Measurements from ENCODE around the gene MEDAG. TPM values are rescaled to one million over a fixed set of nuclear protein-coding genes. Genes with fewer than 3 reads are reported as not detected.
A peak's percentile ranks its signal among the peaks of the same experiment; 100 is the strongest.
"Not testable (repeated sequence)": the region's sequence is repeated elsewhere in the genome, so short reads cannot be mapped to it uniquely, and the experiment has no call there.

The MEDAG gene
- polyA plus RNA-seq, 3 donors, result 0.87 to 1.4 (median 1.0) TPM

GRCh38 chr13:30906411-30907051 is 460 bp downstream of the MEDAG start:
- no peak for DNase-seq

GRCh38 chr13:30907121-30907861 is 1.2 kb downstream of the MEDAG start:
- no peak for DNase-seq

- no peak for DNase-seq
Measured at GRCh38 chr13:30908416-30908980, 2.4 kb downstream of the MEDAG start.

- DNase-seq, result no peak
Measured at GRCh38 chr13:30910676-30911075, 4.6 kb downstream of the MEDAG start.

GRCh38 chr13:30915691-30916541 is 9.8 kb downstream of the MEDAG start:
- no peak for DNase-seq

- DNase-seq, result no peak
Measured at GRCh38 chr13:30916991-30917390, 10.9 kb downstream of the MEDAG start.

GRCh38 chr13:30918662-30919405 is 12.8 kb downstream of the MEDAG start:
- DNase-seq, result no peak

GRCh38 chr13:30920162-30920909 is 14.3 kb downstream of the MEDAG start:
- no peak for DNase-seq

GRCh38 chr13:30923418-30923817 is 17.3 kb downstream of the MEDAG start:
- DNase-seq, result no peak

- no peak for DNase-seq
Measured at GRCh38 chr13:30924721-30925120, 18.6 kb downstream of the MEDAG start.

- no peak for DNase-seq
Measured at GRCh38 chr13:30925429-30925828, 19.4 kb downstream of the MEDAG start.

GRCh38 chr13:30926781-30927180 is 20.7 kb downstream of the MEDAG start:
- DNase-seq, result no peak

GRCh38 chr13:30927188-30927587 is 21.1 kb downstream of the MEDAG start:
- not testable (repeated sequence) for DNase-seq

- DNase-seq, result no peak
Measured at GRCh38 chr13:30927595-30927994, 21.5 kb downstream of the MEDAG start.

- DNase-seq, result no peak
Measured at GRCh38 chr13:30928978-30929377, 22.9 kb downstream of the MEDAG start.

GRCh38 chr13:30932481-30933353 is 26.6 kb downstream of the MEDAG start, which contains the start of gene TEX26:
TSS of gene TEX26 (plus strand) at chr13:30932656. CDS start at chr13:30932716, 60 bp downstream.
- DNase-seq, result peak; percentile 50

- no peak for DNase-seq
Measured at GRCh38 chr13:30933354-30933670, 27.2 kb downstream of the MEDAG start.

- DNase-seq, result no peak
Measured at GRCh38 chr13:30934381-30934780, 28.3 kb downstream of the MEDAG start.

GRCh38 chr13:30934803-30935202 is 28.7 kb downstream of the MEDAG start:
- no peak for DNase-seq

GRCh38 chr13:30936971-30937370 is 30.9 kb downstream of the MEDAG start:
- DNase-seq, result peak; percentile 28
